22Rv1 (cell line): Measurements from ENCODE around the gene TRIM68.

Source experiments
- ZFX ChIP-seq: fragments of 450-650 bp; IDR thresholded peaks from 2 replicates; pipeline ENCODE4 v1.6.1; 2017; ENCODE audit warnings: antibody characterized with exemption, borderline replicate concordance
- TF ChIP-seq, protein P1 (sequence below): fragments of 450-650 bp; IDR thresholded peaks from 2 replicates; pipeline ENCODE4 v1.5.1; 2017; ENCODE audit warnings: mild to moderate bottlenecking

GRCh38 chr11:4639931-4640330, 31.9 kb upstream of the TRIM68 start:
- TF ChIP-seq, protein P1, sequence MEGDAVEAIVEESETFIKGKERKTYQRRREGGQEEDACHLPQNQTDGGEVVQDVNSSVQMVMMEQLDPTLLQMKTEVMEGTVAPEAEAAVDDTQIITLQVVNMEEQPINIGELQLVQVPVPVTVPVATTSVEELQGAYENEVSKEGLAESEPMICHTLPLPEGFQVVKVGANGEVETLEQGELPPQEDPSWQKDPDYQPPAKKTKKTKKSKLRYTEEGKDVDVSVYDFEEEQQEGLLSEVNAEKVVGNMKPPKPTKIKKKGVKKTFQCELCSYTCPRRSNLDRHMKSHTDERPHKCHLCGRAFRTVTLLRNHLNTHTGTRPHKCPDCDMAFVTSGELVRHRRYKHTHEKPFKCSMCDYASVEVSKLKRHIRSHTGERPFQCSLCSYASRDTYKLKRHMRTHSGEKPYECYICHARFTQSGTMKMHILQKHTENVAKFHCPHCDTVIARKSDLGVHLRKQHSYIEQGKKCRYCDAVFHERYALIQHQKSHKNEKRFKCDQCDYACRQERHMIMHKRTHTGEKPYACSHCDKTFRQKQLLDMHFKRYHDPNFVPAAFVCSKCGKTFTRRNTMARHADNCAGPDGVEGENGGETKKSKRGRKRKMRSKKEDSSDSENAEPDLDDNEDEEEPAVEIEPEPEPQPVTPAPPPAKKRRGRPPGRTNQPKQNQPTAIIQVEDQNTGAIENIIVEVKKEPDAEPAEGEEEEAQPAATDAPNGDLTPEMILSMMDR = no peak
- TF ChIP-seq ZFX = no peak
